BLaER1 treated with 17β-estradiol and CSF1 and Interleukin-3, amounts not matched to agents 10 nM and 100 nM (cell line): ENCODE data around the gene SF3A1.

ENCODE experiments used
- H3K27ac ChIP-seq, 11 experiments: shearing (Covaris generic); formaldehyde crosslinking; 2 replicates each; pipeline ENCODE4 v1.8.1; 2022
- H3K27me3 ChIP-seq, 11 experiments: shearing (Covaris generic); formaldehyde crosslinking; 2 replicates each; pipeline ENCODE4 v1.8.1; 2022
- H3K36me3 ChIP-seq, 11 experiments: shearing (Covaris generic); formaldehyde crosslinking; 2 replicates each; pipeline ENCODE4 v1.8.1; 2022
- H3K4me1 ChIP-seq, 10 experiments: shearing (Covaris generic); formaldehyde crosslinking; 2 replicates each; pipeline ENCODE4 v1.8.1; 2022
- H3K4me2 ChIP-seq, 11 experiments: shearing (Covaris generic); formaldehyde crosslinking; 2 replicates each; pipeline ENCODE4 v1.8.1; 2022
- H3K4me3 ChIP-seq, 10 experiments: shearing (Covaris generic); formaldehyde crosslinking; 2 replicates each; pipeline ENCODE4 v1.8.1; 2022
- H3K9ac ChIP-seq, 11 experiments: shearing (Covaris generic); formaldehyde crosslinking; 2 replicates each; pipeline ENCODE4 v1.8.1; 2022
- H3K9me3 ChIP-seq, 11 experiments: shearing (Covaris generic); formaldehyde crosslinking; replicated peaks in 1 of 11; 2 replicates each; pipeline ENCODE4 v1.8.1; 2022
- H4K20me1 ChIP-seq, 11 experiments: shearing (Covaris generic); formaldehyde crosslinking; 2 replicates each; pipeline ENCODE4 v1.8.1; 2022
- Cebpa-rat ChIP-seq, 11 experiments: shearing (Covaris generic); IDR thresholded peaks; 2 replicates each; pipeline ENCODE4 v1.8.1; 2022

Gene SF3A1

GRCh38 chr22:30326706-30327362 lies 29.9 kb downstream of the SF3A1 start, which contains the start of gene TBC1D10A:
Gene TBC1D10A (minus strand): TSS chr22:30326941. CDS start chr22:30326881, 60 bp downstream.
- Histone ChIP-seq H3K36me3 (peaks cover 14 to 33% (median 20%) of the 10 kb centered on the region in 11 experiments), H3K27ac (peak within 1 kb of the TSS; percentile 73 to 84 (median 79))

GRCh38 chr22:30326255-30326705 lies 30.4 kb downstream of the SF3A1 start:
- Histone ChIP-seq H3K4me3 (peak overlapping the region; percentile 72 to 90 (median 80)), H3K27me3 (no peaks in the 10 kb centered on the region), H3K27ac (peak overlapping the region; percentile 73 to 84 (median 79)), H4K20me1 (peaks cover 0 to 24% (median 11%) of the 10 kb centered on the region in 11 experiments; a peak in 13 of 22 replicates), H3K36me3 (peaks cover 10 to 33% (median 18%) of the 10 kb centered on the region in 11 experiments; a peak in 21 of 22 replicates), H3K4me1 (peaks cover 47 to 57% (median 53%) of the 10 kb centered on the region in 10 experiments), H3K4me2 (peak overlapping the region; percentile 84 to 100 (median 95)), H3K9me3 (no peaks in the 10 kb centered on the region), H3K9ac (peak overlapping the region; percentile 81 to 89 (median 86))
- no peak for TF ChIP-seq Cebpa-rat (IDR thresholded peaks at IDR 0.05)

More at GRCh38 chr22:30326706-30327362, 29.9 kb downstream of the SF3A1 start, which contains the start of gene TBC1D10A:
- H3K4me2 ChIP-seq: peak within 1 kb of the TSS; percentile 84 to 100 (median 95)
- H3K4me3 ChIP-seq: peak within 1 kb of the TSS; percentile 72 to 90 (median 80)
- peaks cover 41 to 52% (median 48%) of the 10 kb centered on the region in 10 experiments for H3K4me1 ChIP-seq
- H3K9ac ChIP-seq: peak within 1 kb of the TSS; percentile 81 to 89 (median 86)
- H4K20me1 ChIP-seq: peaks cover 0 to 21% (median 10%) of the 10 kb centered on the region in 11 experiments; a peak in 11 of 22 replicates
- no peaks in the 10 kb centered on the region for H3K9me3 ChIP-seq
- TF ChIP-seq Cebpa-rat (IDR thresholded peaks at IDR 0.05): no peak
- H3K27me3 ChIP-seq: no peaks in the 10 kb centered on the region

GRCh38 chr22:30325724-30326254 lies 30.9 kb downstream of the SF3A1 start:
- H3K9me3 ChIP-seq: no peaks in the 10 kb centered on the region
- peak overlapping the region; percentile 72 to 90 (median 80) for H3K4me3 ChIP-seq
- peaks cover 0 to 29% (median 11%) of the 10 kb centered on the region in 11 experiments; a peak in 14 of 22 replicates for H4K20me1 ChIP-seq
- H3K27ac ChIP-seq: peak overlapping the region; percentile 23 to 84 (median 79); a peak in 18 of 22 replicates
- peaks cover 6 to 33% (median 18%) of the 10 kb centered on the region in 11 experiments; a peak in 21 of 22 replicates for H3K36me3 ChIP-seq
- peak overlapping the region; percentile 84 to 100 (median 95) for H3K4me2 ChIP-seq
- peak overlapping the region; percentile 81 to 89 (median 86) for H3K9ac ChIP-seq
- no peak for TF ChIP-seq Cebpa-rat (IDR thresholded peaks at IDR 0.05)
- no peaks in the 10 kb centered on the region for H3K27me3 ChIP-seq
- peaks cover 50 to 62% (median 57%) of the 10 kb centered on the region in 10 experiments for H3K4me1 ChIP-seq

GRCh38 chr22:30325065-30325720 lies 31.5 kb downstream of the SF3A1 start:
- TF ChIP-seq Cebpa-rat (IDR thresholded peaks at IDR 0.05): no peak
- H3K9ac ChIP-seq: peak overlapping the region; percentile 81 to 89 (median 86); a peak in 19 of 22 replicates
- H4K20me1 ChIP-seq: peaks cover 0 to 32% (median 16%) of the 10 kb centered on the region in 11 experiments; a peak in 14 of 22 replicates
- no peaks in the 10 kb centered on the region for H3K27me3 ChIP-seq
- peaks cover 2 to 34% (median 16%) of the 10 kb centered on the region in 11 experiments; a peak in 20 of 22 replicates for H3K36me3 ChIP-seq
- no peaks in the 10 kb centered on the region for H3K9me3 ChIP-seq
- H3K4me1 ChIP-seq: peaks cover 50 to 68% (median 58%) of the 10 kb centered on the region in 10 experiments
- peak overlapping the region; percentile 72 to 90 (median 80) for H3K4me3 ChIP-seq
- H3K4me2 ChIP-seq: peak overlapping the region; percentile 84 to 100 (median 95)
- peak overlapping the region in 10 of 11 experiments; percentile 25 to 84 (median 44); a peak in 13 of 22 replicates for H3K27ac ChIP-seq

GRCh38 chr22:30324014-30324730 lies 32.5 kb downstream of the SF3A1 start:
- Histone ChIP-seq H4K20me1 (peaks cover 0 to 42% (median 16%) of the 10 kb centered on the region in 11 experiments; a peak in 14 of 22 replicates), H3K4me3 (peak overlapping the region in 9 of 10 experiments; percentile 8 to 90 (median 80); a peak in 10 of 20 replicates), H3K4me2 (peak overlapping the region; percentile 84 to 100 (median 95)), H3K9ac (peak overlapping the region in 10 of 11 experiments; percentile 8 to 89 (median 66); a peak in 13 of 22 replicates), H3K36me3 (peaks cover 9 to 38% (median 21%) of the 10 kb centered on the region in 11 experiments; a peak in 21 of 22 replicates), H3K9me3 (no peaks in the 10 kb centered on the region), H3K27me3 (no peaks in the 10 kb centered on the region), H3K4me1 (peaks cover 50 to 75% (median 58%) of the 10 kb centered on the region in 10 experiments), H3K27ac (peak overlapping the region in 10 of 11 experiments; percentile 4 to 81 (median 37); a peak in 16 of 22 replicates)
- TF ChIP-seq Cebpa-rat (IDR thresholded peaks at IDR 0.05): no peak

GRCh38 chr22:30323246-30323645 lies 33.4 kb downstream of the SF3A1 start:
- peak overlapping the region in 5 of 11 experiments; percentile 84 to 100 (median 97); a peak in 6 of 22 replicates for H3K4me2 ChIP-seq
- H3K4me1 ChIP-seq: peaks cover 50 to 79% (median 58%) of the 10 kb centered on the region in 10 experiments
- no peak overlapping the region for H3K27ac ChIP-seq
- H3K27me3 ChIP-seq: no peaks in the 10 kb centered on the region
- H3K4me3 ChIP-seq: no peak overlapping the region
- peaks cover 0 to 52% (median 19%) of the 10 kb centered on the region in 11 experiments; a peak in 14 of 22 replicates for H4K20me1 ChIP-seq
- H3K9me3 ChIP-seq: no peaks in the 10 kb centered on the region
- TF ChIP-seq Cebpa-rat (IDR thresholded peaks at IDR 0.05): no peak
- H3K36me3 ChIP-seq: peaks cover 9 to 42% (median 23%) of the 10 kb centered on the region in 11 experiments; a peak in 20 of 22 replicates
- H3K9ac ChIP-seq: no peak overlapping the region

- peaks cover 9 to 46% (median 28%) of the 10 kb centered on the region in 11 experiments; a peak in 20 of 22 replicates for H3K36me3 ChIP-seq
- peaks cover 0 to 59% (median 23%) of the 10 kb centered on the region in 11 experiments; a peak in 14 of 22 replicates for H4K20me1 ChIP-seq
- H3K9ac ChIP-seq: no peak overlapping the region
- no peak for TF ChIP-seq Cebpa-rat (IDR thresholded peaks at IDR 0.05)
- peak overlapping the region in 10 of 11 experiments; percentile 13 to 47 (median 40); a peak in 17 of 22 replicates for H3K4me2 ChIP-seq
- H3K4me3 ChIP-seq: no peak overlapping the region
- no peaks in the 10 kb centered on the region for H3K9me3 ChIP-seq
- H3K27me3 ChIP-seq: no peaks in the 10 kb centered on the region
- H3K4me1 ChIP-seq: peaks cover 41 to 77% (median 48%) of the 10 kb centered on the region in 10 experiments
- peak overlapping the region in 2 of 11 experiments; percentile 14 to 32; a peak in 3 of 22 replicates for H3K27ac ChIP-seq
These were observed 35.2 kb downstream of the SF3A1 start for GRCh38 chr22:30321461-30321860.
